Activated naive CD8-positive, alpha-beta T cell treated with anti-CD3 and anti-CD28 coated beads, Interleukin-2, amount 10 ng/mL, durations not matched to agents 7 days and 5 days (primary cell): Measurements from ENCODE around the gene TMEM271. TPM values are rescaled to one million over a fixed set of nuclear protein-coding genes. Genes with fewer than 3 reads are reported as not detected.
"Not testable (repeated sequence)": the region's sequence is repeated elsewhere in the genome, so short reads cannot be mapped to it uniquely, and the experiment has no call there.

Experiments
- ATAC-seq: fragments of 150-1000 bp; cut with Tn5 transposase; one replicate; pipeline ENCODE4 v1.10.0; 2021; ENCODE audit warnings: low read depth, moderate library complexity
- POLR2A ChIA-PET: fragments of 350-600 bp; sonication (Branson Sonifier 250); formaldehyde crosslinking; loops from one replicate; lab custom pipeline; 2021; ENCODE audit warnings: antibody characterized with exemption; lab: Charles Lee
- DNase-seq: peaks from one replicate; pipeline ENCODE4 v3.0.0; 2021
- H3K27ac Mint-ChIP-seq: one replicate; pipeline ENCODE4 v1.8.0; 2022; ENCODE audit warnings: mild to moderate bottlenecking, mixed read lengths
- H3K27me3 Mint-ChIP-seq: one replicate; pipeline ENCODE4 v1.8.0; 2022; ENCODE audit warnings: mild to moderate bottlenecking, moderate library complexity, mixed read lengths
- H3K36me3 Mint-ChIP-seq: one replicate; pipeline ENCODE4 v1.8.0; 2021; ENCODE audit warnings: mild to moderate bottlenecking, mixed read lengths
- H3K4me1 Mint-ChIP-seq: one replicate; pipeline ENCODE4 v1.8.0; 2021; ENCODE audit warnings: mixed read lengths
- H3K4me3 Mint-ChIP-seq: one replicate; pipeline ENCODE4 v1.8.0; 2022; ENCODE audit warnings: mild to moderate bottlenecking, moderate library complexity, mixed read lengths
- H3K9me3 Mint-ChIP-seq: one replicate; pipeline ENCODE4 v1.8.0; 2021; ENCODE audit warnings: mixed read lengths
- total RNA-seq, 2 experiments: library from RNA; stranded (reverse); gene quantifications; one replicate each; pipeline ENCODE4 v1.2.3, GENCODE V29; 2021

Gene TMEM271
- total RNA-seq, 2 experiments from 2014 or later = not detected

DNA sequence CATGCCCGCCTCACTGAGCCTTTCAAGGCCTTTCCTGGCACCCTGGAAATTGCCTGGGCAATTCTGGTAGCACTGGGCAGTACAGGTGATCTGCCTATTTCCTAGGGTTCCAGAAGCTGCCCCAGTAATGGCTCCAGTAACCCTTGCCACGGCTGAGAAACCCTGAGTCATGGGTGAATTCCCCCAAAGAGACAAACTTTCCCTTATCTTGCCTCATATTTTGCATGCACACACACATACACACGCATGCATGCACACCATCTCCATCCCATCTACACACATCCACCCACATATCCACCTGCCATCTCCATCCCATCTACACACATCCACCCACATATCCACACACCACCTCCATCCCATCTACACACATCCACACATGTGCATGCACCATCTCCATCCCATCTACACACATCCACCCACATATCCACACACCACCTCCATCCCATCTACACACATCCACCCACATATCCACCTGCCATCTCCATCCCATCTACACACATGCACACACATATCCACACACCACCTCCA, 21.2 kb downstream of the TMEM271 start:
- ATAC-seq, H3K9me3 Mint-ChIP-seq, POLR2A ChIA-PET, H3K27me3 Mint-ChIP-seq, DNase-seq, H3K4me3 Mint-ChIP-seq, H3K27ac Mint-ChIP-seq, H3K36me3 Mint-ChIP-seq, H3K4me1 Mint-ChIP-seq: not testable (repeated sequence)

DNA sequence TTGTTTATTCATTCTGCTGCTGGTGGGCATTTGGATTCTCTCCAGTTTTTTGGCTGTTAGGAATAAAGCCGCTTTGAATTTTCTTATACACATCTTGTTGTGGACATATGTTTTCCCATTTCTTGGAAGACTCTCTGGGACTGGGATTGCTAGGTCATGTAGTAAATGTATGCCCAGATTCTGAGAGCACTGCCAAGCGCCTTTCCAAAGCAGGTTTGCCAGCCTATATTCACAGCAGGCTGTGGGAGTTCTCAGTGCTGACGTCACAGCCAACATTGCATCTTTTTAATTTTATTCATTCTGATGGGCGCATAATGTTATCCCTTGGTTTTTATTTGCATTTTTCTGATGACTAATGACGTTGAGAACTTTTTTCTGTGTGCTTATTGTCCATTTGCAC, 24.1 kb downstream of the TMEM271 start:
- H3K4me1 Mint-ChIP-seq = no peaks in the 10 kb centered on the region
- POLR2A ChIA-PET = no interaction called here

DNA sequence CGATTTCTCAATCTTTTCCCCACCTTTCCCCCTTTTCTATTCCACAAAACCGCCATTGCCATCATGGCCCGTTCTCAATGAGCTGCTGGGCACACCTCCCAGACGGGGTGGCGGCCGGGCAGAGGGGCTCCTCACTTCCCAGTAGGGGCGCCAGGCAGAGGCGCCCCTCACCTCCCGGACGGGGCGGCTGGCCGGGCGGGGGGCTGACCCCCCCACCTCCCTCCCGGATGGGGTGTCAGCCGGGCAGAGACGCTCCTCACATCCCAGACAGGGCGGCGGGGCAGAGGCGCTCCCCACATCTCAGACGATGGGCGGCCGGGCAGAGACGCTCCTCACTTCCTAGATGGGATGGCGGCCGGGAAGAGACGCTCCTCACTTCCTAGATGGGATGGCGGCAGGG, 25.8 kb downstream of the TMEM271 start:
- not testable (repeated sequence) for H3K27me3 Mint-ChIP-seq

More for the DNA sequence above, 24.1 kb downstream of the TMEM271 start:
- Mint-ChIP-seq H3K9me3 (peaks cover 9% of the 10 kb centered on the region), H3K36me3 (no peaks in the 10 kb centered on the region), H3K27me3 (peaks cover 2% of the 10 kb centered on the region), H3K4me3 (no peak overlapping the region), H3K27ac (no peak overlapping the region)
- ATAC-seq = no peak
- no peak for DNase-seq

DNA sequence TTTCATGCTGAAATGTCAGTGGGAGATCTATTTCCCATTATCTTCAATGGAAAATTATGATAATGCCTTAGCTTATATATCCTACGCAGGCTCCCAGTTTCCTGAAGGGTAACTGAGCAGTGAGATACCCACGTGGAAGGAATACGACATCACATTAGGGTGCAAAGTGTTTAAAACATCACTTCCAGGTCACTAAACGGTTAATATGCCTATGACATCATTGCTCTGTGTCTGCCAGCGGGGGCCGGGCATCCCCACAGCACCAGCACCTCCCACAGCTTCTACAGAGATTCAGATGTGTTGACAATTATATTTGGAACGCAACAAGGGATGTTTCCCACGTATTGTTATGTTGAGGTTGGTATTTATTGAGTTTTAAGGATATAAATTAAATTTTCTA, 27.1 kb downstream of the TMEM271 start:
- no peak overlapping the region for H3K27ac Mint-ChIP-seq
- H3K4me1 Mint-ChIP-seq = no peaks in the 10 kb centered on the region
- DNase-seq = no peak

More for the DNA sequence above, 25.8 kb downstream of the TMEM271 start:
- H3K9me3 Mint-ChIP-seq = peaks cover 13% of the 10 kb centered on the region
- ATAC-seq, H3K4me1 Mint-ChIP-seq, H3K36me3 Mint-ChIP-seq, POLR2A ChIA-PET, H3K4me3 Mint-ChIP-seq, H3K27ac Mint-ChIP-seq, DNase-seq: not testable (repeated sequence)

DNA sequence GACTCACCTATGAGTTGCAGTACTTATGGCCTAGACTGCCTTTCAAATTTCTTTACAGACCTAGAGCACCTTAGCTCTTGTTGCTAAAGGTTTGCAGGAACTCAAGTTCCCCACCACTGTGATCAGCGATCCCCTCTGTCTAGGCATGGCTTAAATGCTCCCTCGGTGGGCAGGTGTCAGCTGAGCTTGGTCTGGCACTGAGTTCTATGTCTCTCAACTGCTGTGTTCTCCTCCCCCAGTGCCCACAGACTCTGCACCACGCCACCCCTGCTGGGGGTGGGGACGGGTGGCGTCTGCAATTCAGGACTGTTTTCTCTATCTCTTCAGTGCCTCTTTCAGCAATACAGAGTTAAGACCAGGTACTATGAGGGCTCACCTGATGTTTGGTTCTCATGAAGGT, 30.5 kb downstream of the TMEM271 start:
- no peak overlapping the region for H3K4me3 Mint-ChIP-seq
- peaks cover 2% of the 10 kb centered on the region for H3K27me3 Mint-ChIP-seq
- no peak overlapping the region for H3K27ac Mint-ChIP-seq
- no peaks in the 10 kb centered on the region for H3K4me1 Mint-ChIP-seq
- ATAC-seq = no peak
- DNase-seq = no peak
- no peaks in the 10 kb centered on the region for H3K36me3 Mint-ChIP-seq
- peaks cover 15% of the 10 kb centered on the region for H3K9me3 Mint-ChIP-seq
- POLR2A ChIA-PET = no interaction called here

More for the DNA sequence above, 27.1 kb downstream of the TMEM271 start:
- no peak for ATAC-seq
- POLR2A ChIA-PET = no interaction called here
- H3K27me3 Mint-ChIP-seq = peaks cover 2% of the 10 kb centered on the region
- H3K4me3 Mint-ChIP-seq = no peak overlapping the region
- peaks cover 16% of the 10 kb centered on the region for H3K9me3 Mint-ChIP-seq
- no peaks in the 10 kb centered on the region for H3K36me3 Mint-ChIP-seq

DNA sequence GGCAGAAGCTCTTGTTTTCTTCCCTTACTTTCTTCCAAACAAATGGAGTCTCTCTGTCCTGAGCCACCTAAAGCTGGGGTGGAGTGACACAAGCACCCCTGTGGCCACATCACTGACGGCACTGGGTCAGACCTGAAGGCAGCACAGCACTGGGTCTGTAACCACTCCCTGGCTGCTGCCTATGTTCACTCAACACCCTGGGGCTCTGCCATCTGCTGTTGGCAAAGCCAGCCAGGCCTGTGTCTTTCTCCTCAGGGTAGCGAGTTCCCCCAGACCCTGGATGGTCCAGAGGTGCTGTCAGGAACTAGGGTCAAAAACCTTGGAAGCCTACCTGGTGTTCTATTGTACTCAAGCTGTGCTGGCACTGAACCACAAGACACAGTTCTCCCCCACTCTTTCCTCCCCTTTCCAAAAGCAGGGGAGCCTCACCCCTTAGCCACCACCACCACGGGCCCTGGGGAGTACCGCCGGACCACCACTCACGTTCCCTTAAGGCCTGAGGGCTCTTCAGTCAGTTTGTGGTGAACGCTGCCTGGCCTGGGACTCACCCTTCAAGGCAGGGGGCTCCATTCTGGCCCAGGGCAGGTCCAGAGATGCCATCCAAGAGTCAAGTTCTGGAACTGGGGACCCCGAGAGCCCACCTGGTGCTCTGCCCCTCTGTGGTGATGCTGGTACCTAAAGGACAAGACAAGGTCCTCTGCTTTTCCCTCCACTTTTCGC, 31.5 kb downstream of the TMEM271 start:
- Mint-ChIP-seq H3K9me3 (peaks cover 16% of the 10 kb centered on the region), H3K4me3 (no peak overlapping the region), H3K27ac (no peak overlapping the region), H3K27me3 (peaks cover 2% of the 10 kb centered on the region), H3K36me3 (peaks cover 2% of the 10 kb centered on the region), H3K4me1 (no peaks in the 10 kb centered on the region)
- ATAC-seq (no peak), DNase-seq (no peak)
- POLR2A ChIA-PET = no interaction called here

DNA sequence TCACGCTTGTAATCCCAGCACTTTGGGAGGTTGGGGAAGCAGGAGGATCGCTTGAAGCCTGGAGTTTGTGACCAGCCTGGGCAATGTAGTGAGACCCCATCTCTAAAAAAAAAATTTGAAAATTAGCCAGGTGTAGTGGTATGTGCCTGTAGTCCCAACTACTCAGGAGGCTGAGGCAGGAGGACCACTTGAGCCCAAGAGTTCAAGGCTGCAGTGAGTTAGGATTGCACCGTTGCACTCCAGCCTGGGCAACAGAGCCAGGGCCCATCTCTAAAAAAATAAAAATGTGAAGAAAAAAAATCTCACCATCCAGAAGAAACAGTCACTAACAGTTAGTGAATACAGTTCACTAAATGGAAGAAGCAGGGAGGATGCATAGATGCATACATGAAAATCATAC, 34.8 kb downstream of the TMEM271 start:
- POLR2A ChIA-PET = no interaction called here
- no peak overlapping the region for H3K4me3 Mint-ChIP-seq
- no peak overlapping the region for H3K27ac Mint-ChIP-seq
- H3K4me1 Mint-ChIP-seq = no peaks in the 10 kb centered on the region
- H3K27me3 Mint-ChIP-seq = no peaks in the 10 kb centered on the region
- H3K36me3 Mint-ChIP-seq = peaks cover 23% of the 10 kb centered on the region
- H3K9me3 Mint-ChIP-seq = peaks cover 11% of the 10 kb centered on the region
- DNase-seq = no peak
- ATAC-seq = no peak

DNA sequence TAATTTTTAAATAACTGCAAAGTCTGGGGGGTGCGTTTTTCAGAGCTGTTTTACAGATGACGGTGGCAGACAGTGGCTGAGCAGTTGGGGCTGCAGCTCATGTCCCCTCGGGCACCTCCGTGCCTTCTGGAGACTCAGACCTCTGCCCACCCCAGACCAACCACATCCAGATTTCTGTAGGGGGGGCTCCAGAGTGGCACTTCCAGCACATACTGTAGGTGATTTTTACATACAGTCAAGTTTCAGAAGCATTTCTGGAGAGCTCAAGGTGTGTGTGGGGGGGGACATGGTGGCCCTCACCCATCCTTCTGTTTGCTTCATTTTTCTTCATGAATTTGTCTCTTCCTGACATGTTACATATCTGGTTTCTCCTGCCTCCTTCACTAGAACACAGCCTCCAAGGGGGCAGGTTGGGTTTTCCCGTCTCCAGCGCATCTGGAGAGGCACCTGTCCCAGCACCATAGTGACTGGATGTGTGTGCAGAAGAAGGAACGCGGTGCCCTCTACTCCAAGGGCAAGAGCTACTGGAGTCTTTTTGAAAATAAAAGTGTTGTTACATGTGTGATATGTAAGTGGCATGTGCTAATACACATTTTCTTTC, 37.5 kb downstream of the TMEM271 start:
- ATAC-seq (no peak), DNase-seq (peak; percentile 5)
- no peaks in the 10 kb centered on the region for H3K4me1 Mint-ChIP-seq
- no peaks in the 10 kb centered on the region for H3K27me3 Mint-ChIP-seq
- POLR2A ChIA-PET = no interaction called here
- H3K9me3 Mint-ChIP-seq = peaks cover 4% of the 10 kb centered on the region
- H3K4me3 Mint-ChIP-seq = no peak overlapping the region
- H3K27ac Mint-ChIP-seq = no peak overlapping the region
- H3K36me3 Mint-ChIP-seq = peaks cover 39% of the 10 kb centered on the region

DNA sequence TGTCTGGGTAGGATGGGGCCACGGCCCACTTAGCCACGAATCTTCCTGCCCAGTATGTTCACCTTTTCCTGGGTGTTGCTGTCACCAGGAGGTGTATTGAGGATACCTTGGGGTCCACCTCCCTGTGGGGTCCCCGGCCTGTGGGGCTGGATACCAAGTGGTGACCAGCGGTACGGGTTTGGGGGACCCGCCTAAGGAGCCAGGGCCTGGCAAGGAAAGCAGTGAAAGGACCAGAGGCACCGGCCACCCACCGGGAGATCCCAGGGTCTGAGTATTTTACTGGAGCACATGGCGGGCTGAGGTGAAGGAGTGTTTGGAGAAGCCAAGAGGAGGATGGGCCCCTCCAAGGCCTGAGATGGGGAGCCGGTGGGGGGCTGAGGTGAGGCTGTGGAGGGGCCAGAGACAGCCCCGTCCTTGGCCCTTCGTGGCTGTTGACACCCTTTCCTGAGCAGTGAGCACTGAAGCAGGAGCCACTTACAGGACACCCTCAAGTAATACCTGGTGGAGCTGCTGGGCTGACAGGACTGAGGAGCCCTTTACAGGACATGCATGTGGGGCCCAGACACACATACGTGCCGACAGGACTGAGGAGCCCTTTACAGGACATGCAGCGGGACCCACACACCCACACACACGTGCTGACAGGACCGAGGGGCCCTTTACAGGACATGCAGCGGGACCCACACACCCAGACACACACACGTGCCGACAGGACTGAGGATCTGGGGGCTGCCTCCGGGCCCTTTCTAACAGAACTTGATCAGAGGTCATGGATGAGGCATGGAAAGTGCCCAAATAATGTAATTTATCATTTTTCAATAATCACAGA, 38.4 kb downstream of the TMEM271 start:
- POLR2A ChIA-PET = no interaction called here
- Mint-ChIP-seq H3K36me3 (peaks cover 45% of the 10 kb centered on the region), H3K4me3 (no peak overlapping the region), H3K27me3 (no peaks in the 10 kb centered on the region), H3K4me1 (no peaks in the 10 kb centered on the region), H3K27ac (no peak overlapping the region), H3K9me3 (peaks cover 7% of the 10 kb centered on the region)
- DNase-seq = peak; percentile 14
- no peak for ATAC-seq

DNA sequence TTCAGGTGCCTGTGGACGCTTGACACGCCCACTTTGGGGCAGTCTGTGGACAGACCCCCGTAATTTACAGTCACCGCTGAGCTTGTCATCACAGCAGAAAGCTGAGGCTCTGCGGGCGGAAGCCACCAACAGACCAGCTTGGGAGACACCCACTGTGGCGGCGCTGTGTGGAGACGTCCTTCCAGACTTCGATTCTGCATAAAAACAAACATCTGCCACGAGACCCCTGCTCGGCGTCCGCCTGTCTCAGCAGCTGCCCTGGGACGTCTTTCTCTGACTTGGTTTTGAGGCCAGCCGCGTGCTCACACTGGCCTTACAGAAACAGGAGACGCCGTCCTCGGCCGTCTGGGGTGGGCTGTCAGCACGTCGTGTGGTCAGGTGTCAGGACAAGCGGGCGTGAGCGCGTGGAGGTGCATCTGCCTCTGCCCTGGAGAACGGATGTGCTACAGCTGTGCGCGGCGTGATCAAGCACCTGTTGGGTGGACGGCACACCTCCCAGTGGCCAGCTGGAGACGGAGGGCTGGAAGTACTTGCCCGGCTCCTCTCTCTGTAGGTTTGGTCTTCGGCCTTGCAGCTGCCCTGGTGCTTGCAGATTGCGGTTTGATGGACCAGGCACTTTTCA, 39.6 kb downstream of the TMEM271 start:
- ATAC-seq (no peak), DNase-seq (peak; percentile 20)
- no peaks in the 10 kb centered on the region for H3K4me1 Mint-ChIP-seq
- no peak overlapping the region for H3K4me3 Mint-ChIP-seq
- peaks cover 11% of the 10 kb centered on the region for H3K9me3 Mint-ChIP-seq
- H3K27me3 Mint-ChIP-seq = no peaks in the 10 kb centered on the region
- peaks cover 55% of the 10 kb centered on the region for H3K36me3 Mint-ChIP-seq
- POLR2A ChIA-PET = no interaction called here
- no peak overlapping the region for H3K27ac Mint-ChIP-seq

DNA sequence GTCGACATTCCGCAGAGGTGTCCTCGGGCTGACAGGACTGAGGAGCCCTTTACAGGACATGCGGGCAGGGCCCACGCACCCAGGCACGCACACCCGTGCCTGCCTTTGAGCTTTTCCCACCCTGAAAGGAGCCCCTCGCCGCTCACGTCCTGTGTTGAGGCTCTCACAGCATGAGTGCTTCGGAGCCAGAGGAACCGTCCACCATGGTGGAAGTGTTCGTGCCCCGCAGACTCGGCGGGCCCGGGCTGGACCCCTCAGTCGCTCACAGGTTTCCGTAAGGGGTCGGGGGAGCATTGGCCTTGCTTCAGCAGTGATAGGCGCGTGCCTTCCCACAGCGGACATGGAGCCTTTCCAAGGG, 40.2 kb downstream of the TMEM271 start:
- Mint-ChIP-seq H3K27ac (no peak overlapping the region), H3K4me3 (no peak overlapping the region), H3K27me3 (no peaks in the 10 kb centered on the region), H3K9me3 (peaks cover 9% of the 10 kb centered on the region), H3K36me3 (peaks cover 59% of the 10 kb centered on the region), H3K4me1 (no peaks in the 10 kb centered on the region)
- POLR2A ChIA-PET = no interaction called here
- DNase-seq (no peak), ATAC-seq (no peak)

DNA sequence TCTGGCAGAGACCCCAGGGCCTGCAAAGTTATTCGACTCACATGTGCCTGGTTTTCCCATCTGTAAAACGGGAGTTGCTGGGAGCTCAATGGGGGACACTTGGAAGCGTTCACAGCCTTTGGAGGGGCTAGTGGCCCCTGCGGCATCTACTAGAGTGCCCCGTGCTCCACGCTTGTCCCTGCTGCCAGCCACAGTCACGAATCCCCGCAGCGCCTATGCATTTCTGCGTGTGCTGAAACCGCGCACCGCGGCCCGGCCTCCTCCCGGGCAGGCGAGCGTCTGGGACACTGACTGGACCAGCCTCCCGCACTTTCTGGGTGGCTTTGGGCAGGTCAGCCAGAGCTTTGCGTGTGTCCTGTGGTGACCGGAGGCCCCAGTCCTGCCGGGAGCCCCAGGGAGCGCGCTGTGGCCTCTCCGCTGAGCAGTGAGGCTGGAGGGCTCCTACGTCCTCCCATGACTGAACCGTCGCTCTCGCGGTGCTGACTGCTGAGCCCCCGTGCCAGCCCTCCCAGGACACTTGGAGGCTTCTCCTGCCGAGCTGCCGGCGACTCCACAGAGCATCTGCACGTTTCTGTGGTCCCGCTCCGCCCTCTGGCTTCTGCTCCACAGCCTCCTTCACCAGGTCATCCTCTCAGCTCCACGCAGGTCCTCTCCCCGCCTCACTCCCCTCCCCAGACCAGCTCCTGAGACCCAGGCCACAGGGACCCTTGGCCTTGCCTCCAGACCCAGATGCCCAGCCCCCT, 40.7 kb downstream of the TMEM271 start:
- H3K36me3 Mint-ChIP-seq = peaks cover 63% of the 10 kb centered on the region
- ATAC-seq = no peak

More for the DNA sequence above, 40.7 kb downstream of the TMEM271 start:
- Mint-ChIP-seq H3K27me3 (no peaks in the 10 kb centered on the region), H3K4me1 (no peaks in the 10 kb centered on the region), H3K27ac (no peak overlapping the region), H3K9me3 (peaks cover 6% of the 10 kb centered on the region), H3K4me3 (no peak overlapping the region)
- DNase-seq = peak; percentile 21
- POLR2A ChIA-PET = no interaction called here
